ENCODE data around the gene NXN.

DNA sequence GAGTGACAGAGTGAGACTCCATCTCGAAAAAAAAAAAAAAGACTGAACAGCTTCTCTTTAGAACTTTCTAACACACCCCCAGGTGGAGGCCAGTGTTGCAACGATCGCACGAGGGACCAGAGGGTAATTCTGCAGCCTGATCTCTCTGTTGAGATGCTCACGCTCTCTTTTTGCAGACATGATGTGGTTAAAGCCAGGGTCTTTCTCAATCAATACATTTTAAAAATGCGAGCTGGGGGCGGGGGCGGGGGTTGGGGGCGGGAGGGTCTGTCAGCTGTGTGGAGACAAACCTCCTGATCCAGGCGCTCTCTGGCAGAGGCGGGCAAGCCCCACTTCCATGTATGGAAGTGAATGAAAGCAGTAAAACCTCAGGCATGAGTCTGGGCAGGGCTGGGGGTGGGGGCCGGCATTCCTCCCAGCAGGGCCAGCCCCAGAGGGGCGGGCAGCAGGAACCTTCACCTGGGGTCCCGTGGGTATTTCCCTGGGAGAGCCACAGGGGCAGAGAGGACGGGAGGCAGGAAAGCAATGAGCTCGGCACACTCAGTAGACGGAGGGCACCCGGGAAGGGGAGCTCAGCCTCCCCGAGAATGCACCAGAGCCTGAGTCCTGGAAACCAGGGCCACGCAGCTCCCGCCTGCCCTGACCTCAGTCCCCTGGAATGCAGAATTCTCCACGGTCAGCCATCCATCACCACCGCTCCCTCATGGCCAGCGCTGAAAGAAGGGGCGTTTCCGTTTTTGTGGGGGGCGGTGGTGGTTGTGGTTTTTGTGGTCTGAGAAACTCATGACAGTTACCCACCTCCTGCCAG, 28.0 kb downstream of the NXN start:
- TF ChIP-seq GATA2 (IDR thresholded peaks at IDR 0.05; ENCODE audit: low read depth, low read length) = no peak
- TF ChIP-seq GATA3 (IDR thresholded peaks at IDR 0.05; ENCODE audit: low read depth, low read length) = no peak
